NCI-H2029 treated with DMSO at 0.1 percent for 48 hours (cell line): Measurements from ENCODE around the gene HOXB13.

Experiments used
- DNase-seq: peaks from one replicate; lab custom pipeline; 2025; lab: John Stamatoyannopoulos, UW

The HOXB13 gene

DNA sequence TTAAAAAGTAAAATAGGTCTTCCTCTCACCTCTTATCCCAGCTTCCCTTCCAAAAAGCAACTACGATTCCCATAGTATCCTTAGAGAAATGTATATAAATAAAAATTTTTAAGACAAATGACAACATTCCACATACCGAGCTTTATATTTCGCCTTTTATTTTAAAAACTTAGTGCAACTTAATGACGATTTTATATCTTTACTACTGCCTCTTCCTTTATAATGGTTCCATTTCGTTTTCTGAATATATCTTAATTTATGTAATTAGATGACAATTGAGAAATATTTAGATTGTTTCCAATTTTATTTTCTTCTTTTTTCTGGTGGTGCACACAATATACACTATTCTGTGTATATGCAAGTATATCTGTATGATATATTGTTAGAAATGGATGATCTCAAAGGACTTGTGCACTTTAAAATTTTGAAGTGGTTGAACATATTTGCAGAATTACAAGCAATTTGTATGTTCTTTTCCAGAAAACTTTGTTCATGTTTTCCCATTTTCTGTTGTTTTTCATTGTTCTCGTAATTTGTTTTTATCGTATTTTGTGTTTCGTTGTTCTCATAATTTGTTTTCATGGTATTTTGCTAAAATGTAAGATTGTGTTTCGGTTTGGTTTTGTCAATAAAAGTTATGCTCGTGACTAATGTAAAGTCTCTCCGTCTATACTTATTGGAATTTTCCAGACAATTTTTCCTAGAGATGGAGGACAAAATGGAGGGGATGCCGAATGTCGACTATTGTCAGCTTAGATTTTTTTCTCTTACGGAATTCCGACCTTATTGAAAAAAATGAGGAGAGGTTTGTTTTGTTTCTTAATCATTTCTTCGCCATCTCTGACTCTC, 20.4 kb upstream of the HOXB13 start:
- no peak for DNase-seq

DNA sequence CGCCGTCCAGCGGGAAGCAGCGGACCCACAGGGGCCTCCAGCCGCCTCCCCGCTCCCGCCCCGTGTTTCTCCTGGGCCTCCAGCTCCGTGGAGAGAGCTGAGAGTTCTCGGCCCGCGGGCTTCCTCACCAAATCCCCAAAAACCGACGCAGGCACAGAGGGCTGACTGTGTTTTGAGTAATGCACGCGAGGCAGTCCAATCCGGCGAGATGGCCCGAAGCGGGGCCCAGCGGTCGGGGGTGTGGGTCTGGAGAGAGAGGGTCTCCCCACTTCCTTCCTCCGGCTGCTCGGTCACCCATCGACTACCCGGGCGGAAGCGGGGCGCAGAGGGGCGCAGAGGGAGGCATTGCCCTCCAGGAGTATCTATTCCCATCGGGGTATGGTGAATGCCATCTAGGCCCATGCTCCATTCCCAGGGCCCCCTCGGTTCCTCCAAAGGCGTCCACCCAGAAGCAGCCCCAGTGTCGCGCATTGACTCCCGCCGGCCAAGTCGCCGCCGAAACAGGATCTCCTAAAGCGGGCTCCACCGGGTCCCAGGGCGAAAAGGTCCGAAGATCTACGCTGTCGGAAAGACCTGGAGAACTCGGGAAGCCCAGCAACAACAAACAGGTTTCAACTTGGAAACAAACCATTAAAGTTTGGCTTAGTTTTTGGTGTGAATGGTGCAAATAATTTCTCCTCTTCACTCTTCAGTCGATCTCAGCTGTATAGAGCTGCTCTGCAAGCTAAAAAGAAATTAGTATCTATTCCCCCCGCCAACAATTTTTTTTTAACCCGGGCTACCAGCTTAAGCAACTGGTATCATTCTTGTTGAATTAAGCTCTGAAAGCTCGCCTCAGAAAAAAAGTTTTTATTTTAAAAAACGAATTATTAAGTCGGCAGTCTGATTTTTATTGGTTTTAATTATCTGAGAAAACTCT, 19.2 kb upstream of the HOXB13 start:
- no peak for DNase-seq

- DNase-seq, result no peak
Measured at GRCh38 chr17:48746916-48747444, 18.4 kb upstream of the HOXB13 start.

DNA sequence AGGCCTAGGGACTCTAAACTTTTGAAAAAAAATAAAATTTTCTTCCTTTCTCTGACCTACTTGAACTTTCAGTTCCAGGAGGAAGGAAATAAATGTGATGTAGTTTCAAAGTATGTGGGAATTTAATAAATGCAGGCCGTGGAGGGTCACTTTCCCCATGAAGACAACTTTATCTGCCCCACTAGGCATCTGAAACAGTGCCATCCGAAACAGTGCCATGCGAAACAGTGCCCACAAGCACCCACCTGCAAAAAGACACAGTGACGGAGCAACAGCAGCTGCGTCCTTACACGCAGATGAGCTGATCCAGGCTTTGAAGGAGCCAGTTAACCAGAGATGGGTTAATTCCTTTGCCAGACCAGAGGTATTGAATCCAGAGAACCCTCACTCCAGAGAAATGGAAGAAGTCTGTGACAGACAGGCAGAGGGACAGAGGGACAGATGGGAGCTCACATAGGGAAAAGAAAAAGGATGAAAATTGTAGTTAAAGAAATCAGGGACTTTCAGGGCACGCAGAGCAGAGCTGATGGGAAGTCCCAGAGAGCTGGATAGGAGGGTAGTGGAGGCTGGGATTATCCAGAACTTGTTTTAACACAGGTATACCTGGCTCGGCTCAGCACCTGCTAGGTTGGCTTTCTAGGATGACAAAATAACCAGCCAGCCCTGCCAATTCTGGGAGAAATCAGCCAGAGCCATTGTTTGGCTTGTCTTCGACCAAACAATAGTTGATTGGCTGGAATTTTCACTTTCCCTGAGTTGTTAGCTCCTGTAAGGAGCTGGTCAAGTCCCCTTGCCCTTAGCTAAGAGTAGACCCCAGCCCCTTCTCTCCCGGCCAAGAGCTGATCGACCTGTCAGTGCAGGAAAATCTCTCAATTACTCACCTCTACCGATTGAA, 17.1 kb upstream of the HOXB13 start:
- DNase-seq, result no peak

DNA sequence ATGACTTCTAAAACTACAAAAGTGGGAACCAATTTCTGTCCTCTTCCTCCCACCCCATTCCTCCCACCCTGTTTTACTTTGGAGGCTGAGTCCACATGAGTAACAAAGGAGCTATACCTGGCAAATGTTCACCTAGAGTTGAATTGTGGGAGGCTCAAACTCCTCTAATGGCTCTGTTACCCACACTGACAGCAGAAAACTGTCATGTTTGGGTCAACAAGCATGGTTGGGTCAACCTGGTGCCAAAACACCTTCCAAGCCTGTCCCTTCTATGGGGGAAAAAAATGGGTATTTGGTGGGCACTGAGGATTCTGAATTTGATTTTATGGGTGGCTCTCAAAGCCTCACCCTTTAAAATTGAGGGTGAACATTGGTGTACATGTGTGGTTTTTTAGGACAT, 12.0 kb upstream of the HOXB13 start:
- no peak for DNase-seq

DNA sequence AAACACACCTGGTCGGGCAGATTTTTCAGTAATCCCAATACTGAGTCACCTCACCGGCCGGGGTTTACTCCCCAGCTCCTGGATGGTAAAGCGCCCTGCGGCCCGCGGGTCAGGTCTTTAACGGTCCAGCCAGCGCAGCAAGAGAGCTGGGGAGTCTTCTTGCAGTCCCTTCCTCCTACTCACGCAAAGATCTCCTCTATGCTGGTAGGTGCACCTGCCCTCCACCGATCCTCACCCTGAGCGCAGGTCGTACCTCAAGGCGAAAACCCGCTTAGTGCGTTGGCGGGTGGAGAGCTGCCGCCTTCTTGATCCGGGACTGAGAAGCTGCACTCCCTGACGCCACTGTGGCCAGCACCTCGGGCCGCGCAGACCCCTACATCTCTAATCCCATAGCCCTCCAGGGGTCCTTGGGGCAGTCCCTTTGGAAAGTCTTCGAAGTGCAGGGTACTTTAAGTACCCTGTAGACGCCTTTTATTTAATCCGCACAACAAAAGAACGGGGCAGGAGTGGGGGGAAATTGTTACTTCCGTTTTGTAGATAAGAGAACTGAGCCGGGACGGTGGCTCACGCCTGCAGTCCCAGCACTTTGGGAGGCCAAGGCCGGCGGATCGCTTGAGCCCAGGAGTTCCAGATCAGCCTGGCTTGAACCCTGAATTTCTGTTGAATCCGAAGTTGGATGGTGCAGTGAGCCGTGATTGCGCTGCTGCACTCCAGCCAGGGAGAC, 10.4 kb upstream of the HOXB13 start:
- no peak for DNase-seq

DNA sequence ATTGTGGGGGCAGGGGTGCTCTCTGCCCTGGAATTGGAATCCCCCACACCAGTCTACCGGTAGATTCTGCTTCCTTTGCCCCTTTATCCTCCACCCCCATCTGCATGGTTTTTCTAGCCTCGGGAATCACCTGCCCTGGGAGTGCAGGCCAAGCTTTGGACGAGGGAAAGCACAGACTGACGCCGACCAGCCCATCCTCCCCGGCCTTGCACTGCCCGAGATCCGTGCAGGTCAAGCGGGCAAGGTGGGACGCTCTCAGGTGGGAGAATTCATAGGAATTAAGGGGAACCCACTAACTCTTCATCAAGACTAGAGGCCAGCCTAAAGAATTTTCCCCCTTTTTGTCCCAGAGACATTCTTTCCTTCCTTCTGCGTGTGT, 9.9 kb upstream of the HOXB13 start:
- DNase-seq, result no peak

- no peak for DNase-seq
Measured at GRCh38 chr17:48737330-48738043, 8.9 kb upstream of the HOXB13 start.

DNA sequence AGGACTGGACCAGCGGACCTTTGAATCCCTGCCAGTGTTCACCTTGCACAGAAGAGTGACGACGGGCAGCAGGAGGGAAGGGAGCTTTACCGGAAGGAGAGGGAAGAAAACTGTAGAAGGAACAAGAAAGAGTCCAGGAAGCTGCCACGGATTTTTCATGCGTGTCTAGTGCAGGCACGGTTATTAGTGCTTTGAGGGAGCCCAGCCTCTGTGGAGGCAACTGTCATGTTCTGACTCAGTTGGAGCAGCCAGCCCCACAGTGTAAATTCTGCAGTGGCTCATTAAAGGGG, 6.5 kb upstream of the HOXB13 start:
- DNase-seq, result no peak

GRCh38 chr17:48734333-48735061, 5.9 kb upstream of the HOXB13 start:
- DNase-seq, result no peak

GRCh38 chr17:48733632-48734328, 5.2 kb upstream of the HOXB13 start:
- DNase-seq, result no peak

GRCh38 chr17:48732688-48733629, 4.4 kb upstream of the HOXB13 start:
- no peak for DNase-seq

- no peak for DNase-seq
Measured at GRCh38 chr17:48731355-48731754, 2.8 kb upstream of the HOXB13 start.

- no peak for DNase-seq
Measured at GRCh38 chr17:48730240-48730550, 1.6 kb upstream of the HOXB13 start.

- DNase-seq, result no peak
Measured at GRCh38 chr17:48729335-48730239, 1.0 kb upstream of the HOXB13 start.

DNA sequence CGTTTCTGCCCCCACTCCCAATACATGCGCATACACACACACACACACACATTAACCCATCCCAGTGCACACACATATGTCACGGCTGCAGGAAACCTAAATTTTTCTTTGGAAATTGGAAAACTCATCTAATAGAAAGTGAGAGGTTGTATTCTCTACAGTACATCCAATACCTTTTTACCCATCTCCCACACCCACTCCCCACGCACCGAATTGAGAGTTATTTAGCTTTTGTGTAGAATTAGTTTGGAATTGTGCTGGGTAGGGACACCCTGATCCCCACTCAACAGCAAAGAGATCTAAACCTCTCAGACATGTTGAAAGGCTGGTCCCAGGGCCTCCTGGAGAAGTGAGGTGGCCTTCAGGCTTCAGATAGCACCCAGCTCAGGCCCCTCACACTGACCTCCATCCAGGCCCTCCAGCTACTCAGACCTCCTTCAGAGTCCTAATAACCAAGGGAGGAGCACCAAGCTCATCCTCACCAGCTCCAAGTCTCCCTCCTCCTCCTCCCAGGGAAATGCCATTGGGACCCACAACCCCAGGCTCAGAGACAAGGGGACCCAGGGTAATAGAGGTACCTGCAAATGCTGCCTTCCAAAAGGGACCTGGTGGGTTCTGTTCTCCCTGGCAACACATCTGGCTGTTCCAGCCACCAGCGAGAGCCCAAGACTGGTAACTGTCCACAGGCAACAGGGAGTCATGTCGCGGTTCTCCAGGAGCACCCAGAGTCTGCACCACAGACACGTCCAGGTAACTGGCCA, 955 bp downstream of the HOXB13 start:
- DNase-seq, result no peak

GRCh38 chr17:48726916-48727286, 1.6 kb downstream of the HOXB13 start:
- no peak for DNase-seq
